ENCODE data around the gene FRMD8.

DNA sequence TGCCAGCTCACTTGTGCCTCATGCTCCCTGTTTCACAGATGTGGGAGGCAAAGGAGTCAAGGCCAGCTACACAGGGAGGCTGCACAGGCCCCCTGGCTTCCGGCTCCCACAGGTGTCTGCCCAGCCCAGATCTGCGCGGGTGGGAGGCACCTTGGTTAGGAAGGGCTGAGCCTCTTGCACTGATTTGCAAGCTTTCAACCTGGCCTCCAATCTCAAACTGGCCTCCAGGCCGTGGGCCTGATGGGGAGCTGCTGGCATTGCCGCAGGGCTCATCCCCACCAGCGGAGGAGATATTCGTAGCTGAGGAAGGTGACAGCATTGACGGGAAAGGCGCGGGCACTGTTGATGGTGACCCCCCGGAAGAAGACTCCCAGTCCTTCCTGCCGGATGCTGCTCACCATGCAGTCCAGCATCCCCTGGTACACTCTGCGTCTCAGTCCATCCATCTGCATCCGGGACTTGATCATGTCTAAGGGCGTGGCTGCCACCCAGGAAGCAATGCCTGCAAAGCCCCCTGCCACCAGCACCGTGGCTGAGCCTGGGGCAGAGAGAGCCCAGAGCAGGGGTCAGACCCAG is 10.2 kb upstream of the FRMD8 start:
- TF ChIP-seq, protein P1, sequence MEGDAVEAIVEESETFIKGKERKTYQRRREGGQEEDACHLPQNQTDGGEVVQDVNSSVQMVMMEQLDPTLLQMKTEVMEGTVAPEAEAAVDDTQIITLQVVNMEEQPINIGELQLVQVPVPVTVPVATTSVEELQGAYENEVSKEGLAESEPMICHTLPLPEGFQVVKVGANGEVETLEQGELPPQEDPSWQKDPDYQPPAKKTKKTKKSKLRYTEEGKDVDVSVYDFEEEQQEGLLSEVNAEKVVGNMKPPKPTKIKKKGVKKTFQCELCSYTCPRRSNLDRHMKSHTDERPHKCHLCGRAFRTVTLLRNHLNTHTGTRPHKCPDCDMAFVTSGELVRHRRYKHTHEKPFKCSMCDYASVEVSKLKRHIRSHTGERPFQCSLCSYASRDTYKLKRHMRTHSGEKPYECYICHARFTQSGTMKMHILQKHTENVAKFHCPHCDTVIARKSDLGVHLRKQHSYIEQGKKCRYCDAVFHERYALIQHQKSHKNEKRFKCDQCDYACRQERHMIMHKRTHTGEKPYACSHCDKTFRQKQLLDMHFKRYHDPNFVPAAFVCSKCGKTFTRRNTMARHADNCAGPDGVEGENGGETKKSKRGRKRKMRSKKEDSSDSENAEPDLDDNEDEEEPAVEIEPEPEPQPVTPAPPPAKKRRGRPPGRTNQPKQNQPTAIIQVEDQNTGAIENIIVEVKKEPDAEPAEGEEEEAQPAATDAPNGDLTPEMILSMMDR (conservative IDR thresholded peaks at IDR 0.05; ENCODE audit: low read depth in 2 of 2), result no peak
- TF ChIP-seq EZH2 (IDR thresholded peaks at IDR 0.05; ENCODE audit: low read depth, unreplicated experiment) (no peak), POLR2AphosphoS5 (IDR thresholded peaks at IDR 0.05; ENCODE audit: low read depth) (no peak), NANOG (IDR thresholded peaks at IDR 0.05; ENCODE audit: borderline replicate concordance) (no peak), CREB1 (CRISPR knock-in tag; IDR thresholded peaks at IDR 0.05; ENCODE audit: low read depth) (no peak), EZH2phosphoT487 (IDR thresholded peaks at IDR 0.05; ENCODE audit: unreplicated experiment) (no peak), REST (IDR thresholded peaks at IDR 0.05; ENCODE audit: unreplicated experiment) (no peak), ZNF114 (CRISPR knock-in tag; IDR thresholded peaks at IDR 0.05) (no peak), STAT1 (IDR thresholded peaks at IDR 0.05; ENCODE audit: unreplicated experiment) (no peak), JUNB (IDR thresholded peaks at IDR 0.05; ENCODE audit: unreplicated experiment) (no peak)
